NCI-H2029 treated with DMSO at 0.1 percent for 48 hours (cell line): Measurements from ENCODE around the gene CHCHD3.

Source experiments
- DNase-seq: peaks from one replicate; lab custom pipeline; 2025; lab: John Stamatoyannopoulos, UW

Gene CHCHD3

GRCh38 chr7:132815696-132816311, 266.1 kb downstream of the CHCHD3 start:
- no peak for DNase-seq

DNA sequence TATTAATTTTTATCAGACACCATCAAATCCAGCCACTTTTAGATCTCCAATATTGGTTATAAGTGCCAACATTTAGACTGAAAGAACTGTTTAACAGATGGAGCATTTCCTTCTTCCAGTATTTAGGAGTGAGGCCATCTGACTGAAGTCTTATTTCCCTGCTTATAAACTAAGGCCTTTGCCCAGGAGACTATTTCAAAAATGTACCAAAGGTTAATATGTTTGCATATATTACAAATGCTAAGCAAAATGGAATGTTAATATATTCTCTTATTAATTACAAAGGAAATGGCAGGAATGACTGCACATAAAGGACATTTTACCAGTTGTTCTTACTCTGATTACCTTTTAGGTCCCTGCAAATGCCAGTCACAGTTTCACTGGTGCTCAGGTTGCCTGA, 266.8 kb downstream of the CHCHD3 start:
- DNase-seq, result no peak

- no peak for DNase-seq
Measured at GRCh38 chr7:132810561-132810960, 271.3 kb downstream of the CHCHD3 start.

GRCh38 chr7:132806834-132807233, 275.1 kb downstream of the CHCHD3 start:
- no peak for DNase-seq

- DNase-seq, result no peak
Measured at GRCh38 chr7:132805766-132806165, 276.1 kb downstream of the CHCHD3 start.

DNA sequence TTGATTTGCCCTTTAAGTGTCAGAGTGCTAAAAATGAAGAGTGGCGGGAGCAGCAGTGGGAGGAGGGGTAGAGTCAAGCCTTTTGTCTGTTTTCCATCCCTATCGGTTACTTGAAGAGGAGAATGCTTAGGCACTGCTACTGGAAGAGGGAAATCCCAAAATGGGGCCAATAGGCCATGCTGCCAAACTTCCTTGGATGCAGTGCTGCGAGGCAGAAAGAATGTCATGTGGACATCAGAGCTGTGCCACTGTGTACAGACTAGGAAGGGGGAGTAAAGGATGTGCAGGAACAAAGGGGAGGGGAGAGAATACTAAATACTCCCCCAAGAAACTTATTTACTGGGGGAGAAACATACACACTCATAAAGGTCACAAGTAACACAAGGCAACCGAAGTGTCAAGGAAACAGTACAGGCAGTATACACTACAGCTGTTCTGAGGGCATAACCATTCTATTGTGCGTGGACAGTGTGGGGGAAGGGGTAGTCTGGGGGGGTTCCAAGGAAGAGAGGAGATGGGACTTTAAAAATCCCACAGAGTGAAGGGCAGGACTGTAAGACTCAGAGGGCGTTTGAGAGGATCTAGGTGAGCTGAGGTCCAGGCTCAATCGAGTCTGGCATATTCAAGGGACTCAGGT, 276.9 kb downstream of the CHCHD3 start:
- no peak for DNase-seq

- DNase-seq, result no peak
Measured at GRCh38 chr7:132800522-132800921, 281.4 kb downstream of the CHCHD3 start.

DNA sequence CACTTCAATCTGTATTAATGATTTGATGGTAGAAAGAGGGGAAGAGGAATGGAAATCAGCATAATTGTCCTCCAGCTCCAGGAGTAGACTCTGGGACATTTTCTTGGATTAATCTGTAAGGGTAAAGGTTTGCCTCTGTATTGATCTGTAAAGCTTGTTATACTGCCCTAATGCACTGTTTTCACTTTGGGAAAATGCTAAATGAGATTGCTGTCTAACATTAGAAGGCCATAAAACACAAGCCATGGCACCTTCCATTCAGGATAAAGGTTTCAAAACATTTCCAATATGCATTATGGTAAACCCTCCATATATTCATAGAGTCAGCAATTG, 282.8 kb downstream of the CHCHD3 start:
- DNase-seq, result no peak

GRCh38 chr7:132797152-132797551, 284.7 kb downstream of the CHCHD3 start:
- DNase-seq, result no peak

DNA sequence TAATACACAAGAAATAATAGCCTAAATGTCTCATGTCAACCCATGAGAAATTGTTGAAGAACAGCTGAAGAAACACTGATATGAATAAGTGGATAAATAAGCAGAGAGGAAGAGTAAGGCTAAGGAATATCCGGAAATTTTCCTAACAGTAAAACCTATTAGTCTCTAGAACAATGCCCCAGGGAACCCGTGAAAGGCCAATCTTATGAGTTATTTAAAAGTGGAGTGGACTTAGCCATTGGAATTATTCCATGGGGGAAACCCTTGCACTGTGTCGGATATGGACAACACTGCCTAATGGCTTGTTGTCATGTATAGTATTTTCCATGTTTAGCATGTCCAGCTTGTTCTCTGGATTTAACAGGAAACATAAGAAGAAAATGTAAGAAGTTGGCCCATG, 288.4 kb downstream of the CHCHD3 start:
- no peak for DNase-seq

DNA sequence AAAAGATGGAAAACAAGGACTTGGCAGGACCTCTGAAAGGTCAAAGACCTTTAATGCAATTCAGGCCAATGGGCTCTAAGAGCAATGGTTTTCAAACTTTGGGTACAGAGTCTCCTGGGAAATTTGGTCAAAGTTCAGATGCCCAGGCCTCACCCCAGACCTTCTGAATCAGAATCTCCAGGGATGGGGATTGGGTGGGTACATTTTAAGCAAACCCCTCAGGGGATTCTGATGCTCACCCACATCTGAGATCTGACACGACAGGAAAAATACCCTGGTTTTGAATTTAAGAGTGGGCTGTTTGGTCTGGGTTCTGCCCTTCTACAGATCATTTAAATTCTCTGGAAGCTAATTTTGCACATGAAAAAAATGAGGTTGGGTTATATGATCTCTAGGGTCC, 290.9 kb downstream of the CHCHD3 start:
- no peak for DNase-seq

GRCh38 chr7:132790104-132790503, 291.8 kb downstream of the CHCHD3 start:
- no peak for DNase-seq

GRCh38 chr7:132789281-132789680, 292.6 kb downstream of the CHCHD3 start:
- DNase-seq, result no peak

DNA sequence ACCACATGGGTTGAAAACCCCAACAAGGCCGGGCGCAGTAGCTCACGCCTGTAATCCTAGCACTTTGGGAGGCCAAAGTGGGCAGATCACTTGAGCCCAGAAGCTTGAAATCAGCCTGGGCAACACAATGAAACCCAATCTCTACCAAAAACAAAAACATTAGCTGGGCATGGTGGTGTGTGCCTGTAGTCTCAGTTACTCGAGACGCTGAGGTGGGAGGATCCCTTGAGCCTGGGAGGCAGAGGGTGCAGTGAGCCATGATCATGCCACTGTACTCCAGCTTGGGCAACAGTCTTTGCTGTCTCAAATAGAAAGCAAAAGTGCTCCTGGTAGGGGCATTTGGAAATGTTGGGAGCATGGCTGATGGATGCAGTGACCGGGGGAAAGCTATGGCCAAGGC, 296.0 kb downstream of the CHCHD3 start:
- DNase-seq, result no peak

DNA sequence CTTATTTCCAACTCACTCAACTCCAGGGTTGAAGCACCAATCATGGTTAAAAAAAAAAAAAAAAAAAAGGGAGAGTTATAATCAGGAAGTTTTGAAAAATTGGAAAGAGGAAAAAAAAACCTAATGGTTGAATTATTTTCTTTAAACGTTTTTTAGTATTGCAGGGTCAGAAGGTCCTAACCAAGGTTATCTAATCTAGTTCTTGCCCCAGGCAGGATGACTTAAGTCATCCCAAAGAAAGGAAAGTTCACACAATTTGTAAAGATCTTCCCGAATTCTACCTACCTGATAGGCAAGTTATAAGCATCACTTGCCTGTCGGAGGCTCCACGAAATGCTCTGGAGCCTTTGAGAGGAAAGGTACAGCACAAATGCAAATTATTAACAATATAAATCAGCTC, 297.5 kb downstream of the CHCHD3 start:
- DNase-seq, result no peak

GRCh38 chr7:132783824-132784223, 298.1 kb downstream of the CHCHD3 start:
- peak; percentile 5 for DNase-seq

GRCh38 chr7:132782777-132783640, 298.9 kb downstream of the CHCHD3 start:
- DNase-seq, result peak; percentile 25

DNA sequence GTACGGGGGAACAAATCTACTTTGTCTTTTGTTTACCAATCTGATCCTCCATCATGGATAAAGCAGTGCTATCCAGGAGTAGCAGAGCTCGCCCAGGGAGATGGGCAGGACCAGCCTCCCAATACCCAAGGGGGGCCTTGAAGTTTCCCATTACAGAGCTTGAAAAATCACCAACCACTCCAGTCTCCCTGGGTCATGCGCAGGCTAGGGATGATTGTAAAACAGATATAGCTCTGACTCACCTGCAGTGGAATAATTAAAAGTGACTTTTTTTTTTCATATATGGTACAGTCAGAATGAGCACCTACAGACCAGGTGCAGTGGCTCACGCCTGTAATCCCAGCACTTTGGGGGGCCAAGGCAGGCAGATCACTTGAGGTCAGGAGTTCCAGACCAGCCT, 301.1 kb downstream of the CHCHD3 start:
- no peak for DNase-seq

DNA sequence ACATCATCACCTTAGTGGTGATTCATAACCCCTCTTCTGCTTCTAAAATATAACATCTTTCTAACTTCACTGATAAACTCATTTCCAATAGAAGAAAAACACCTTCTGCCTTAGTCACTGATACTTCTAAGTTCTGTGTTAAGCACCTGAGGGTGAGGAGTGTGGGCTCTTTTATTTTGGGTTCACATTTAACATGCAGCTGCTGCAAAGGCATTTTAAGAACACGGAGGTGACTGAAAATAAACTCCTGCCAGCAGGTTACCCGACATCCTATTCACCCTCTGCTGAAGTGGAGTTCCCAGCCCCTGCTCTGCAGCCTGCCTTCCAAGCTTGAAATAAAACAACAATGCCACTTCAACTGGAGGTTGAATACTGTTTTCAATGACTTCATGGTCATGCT, 302.7 kb downstream of the CHCHD3 start:
- DNase-seq, result no peak

DNA sequence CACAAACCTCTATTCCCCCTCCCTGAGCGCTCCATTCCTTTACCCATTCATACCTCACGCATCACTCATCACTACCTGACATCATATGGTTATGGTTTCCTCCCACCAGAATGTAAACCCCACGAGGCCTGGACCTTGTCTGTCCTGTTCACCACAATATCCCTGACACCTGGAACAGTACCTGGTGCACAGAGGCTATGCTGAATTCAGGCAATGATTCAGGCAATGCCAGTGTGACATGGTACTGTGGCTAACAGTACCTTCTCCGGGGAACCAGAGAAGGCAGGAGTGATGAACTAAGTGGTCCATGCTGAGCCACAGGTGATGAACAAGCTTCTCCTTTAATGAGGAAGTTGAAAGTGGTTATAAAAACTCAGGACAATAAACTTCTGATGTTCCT, 303.1 kb downstream of the CHCHD3 start:
- DNase-seq, result no peak

- no peak for DNase-seq
Measured at GRCh38 chr7:132777956-132778355, 303.9 kb downstream of the CHCHD3 start.

- no peak for DNase-seq
Measured at GRCh38 chr7:132777414-132777813, 304.5 kb downstream of the CHCHD3 start.

GRCh38 chr7:132776048-132776620, 305.8 kb downstream of the CHCHD3 start:
- DNase-seq, result no peak
